Transverse colon (tissue), 4 donors: Measurements from ENCODE around the gene SCN1A. TPM values are rescaled to one million over a fixed set of nuclear protein-coding genes. Genes with fewer than 3 reads are reported as not detected.

ENCODE experiments used
- DNase-seq: peaks from one replicate; pipeline ENCODE4 v3.0.0-alpha.2; 2019
- H3K27ac ChIP-seq, 4 donors: fragments of 200-600 bp; sonication (generic); 2 replicates each; pipeline ENCODE4 v1.5.1; 2016 to 2018; ENCODE audit warnings: inconsistent platforms in 4 of 4
- H3K27me3 ChIP-seq: fragments of 200-600 bp; sonication (generic); 2 replicates; pipeline ENCODE4 v1.5.1; 2017; ENCODE audit warnings: inconsistent platforms
- H3K36me3 ChIP-seq, 4 donors: fragments of 200-600 bp; sonication (generic); 2 replicates each; pipeline ENCODE4 v1.5.1; 2017 to 2019; ENCODE audit warnings: inconsistent platforms in 4 of 4
- H3K4me1 ChIP-seq, 4 donors: fragments of 200-600 bp; sonication (generic); 2 replicates each; pipeline ENCODE4 v1.5.1; 2017 to 2020; ENCODE audit warnings: inconsistent platforms in 4 of 4
- H3K4me3 ChIP-seq, 4 donors: fragments of 200-600 bp; sonication (generic); 1 replicate in 1 of 4; 2 replicates in 3 of 4; pipeline versions ENCODE4 v1.5.1 to v1.6.1; 2017 to 2019; ENCODE audit warnings: inconsistent platforms in 4 of 4
- H3K9me3 ChIP-seq, 2 donors: fragments of 200-600 bp; sonication (generic); 2 replicates each; pipeline ENCODE4 v1.5.1; 2017 to 2019; ENCODE audit warnings: inconsistent platforms in 2 of 2
- EP300 ChIP-seq: sonication (generic); formaldehyde crosslinking; IDR thresholded peaks from one replicate; pipeline ENCODE4 v1.6.1; 2017; ENCODE audit warnings: antibody characterized with exemption, low read depth
- POLR2A ChIP-seq: fragments of 450-650 bp; IDR thresholded peaks from one replicate; pipeline ENCODE4 v1.6.1; 2016; ENCODE audit warnings: antibody characterized with exemption, mild to moderate bottlenecking, moderate library complexity
- POLR2AphosphoS5 ChIP-seq, 3 donors: sonication (generic); formaldehyde crosslinking; IDR thresholded peaks; one replicate each; pipeline ENCODE4 v1.6.1; 2016; ENCODE audit warnings: antibody characterized with exemption in 3 of 3
- WGBS, 2 donors: methylation state at CpG; one replicate each; pipeline ENCODE4 v1.1.5; 2018; ENCODE audit warnings: low coverage in 1 of 2; 5-methylcytosine and 5-hydroxymethylcytosine counted together
- in situ Hi-C, 4 donors: fragments of 200-750 bp; cut with MboI; loops; one replicate each; pipeline versions ENCODE4 v1.15.0 to v1.15.1; 2017; ENCODE audit warnings: low sequenced_read_pairs in 3 of 4, low pct_ligation_motif_present in 1 of 4, low pct_unique_long_range_greater_than_20kb in 1 of 4
- intact Hi-C: fragments of 100-400 bp; cut with DNase I; formaldehyde crosslinking; loops from one replicate; pipeline ENCODE4 v1.15.1; 2023; ENCODE audit warnings: low total_unique reads
- total RNA-seq, 4 donors: library from RNA; depleted of rRNA; stranded (reverse); fragments of >200 nt; gene quantifications; one replicate each; pipeline ENCODE4 v1.1.0, GENCODE V29; 2016
- TF ChIP-seq, protein P1 (sequence below), 5 experiments: fragments of 200-600 bp in 3 of 5; fragments of 450-650 bp in 2 of 5; sonication (generic) in 3 of 5; IDR thresholded peaks; 1 replicate in 2 of 5; 2 replicates in 3 of 5; pipeline ENCODE4 v1.5.1; 2016 to 2017; ENCODE audit warnings: antibody characterized with exemption in 5 of 5, inconsistent platforms in 3 of 5, mild to moderate bottlenecking in 2 of 5, moderate library complexity in 1 of 5

The SCN1A gene
- total RNA-seq, 4 donors from 2014 or later, result not detected

DNA sequence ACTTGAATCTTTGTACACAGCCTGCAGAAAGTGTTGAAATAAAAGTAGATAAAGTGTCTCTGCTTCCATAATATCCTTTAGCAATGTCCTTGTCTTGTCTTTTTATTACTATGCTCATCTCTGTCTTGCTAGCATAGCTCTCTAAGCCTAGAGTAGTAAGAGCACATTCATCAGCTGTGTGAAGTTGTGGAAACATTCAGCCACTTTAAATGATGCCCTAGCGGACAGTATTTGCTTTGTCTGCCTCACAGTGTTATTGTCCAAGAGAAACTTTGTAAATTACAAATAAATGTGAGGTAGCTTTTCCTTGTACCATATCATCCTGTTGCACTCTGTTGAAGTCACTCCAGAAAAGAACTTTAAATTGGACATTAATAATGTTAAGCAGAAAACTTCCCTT is 113.9 kb downstream of the SCN1A start:
- in situ Hi-C loops (no loop called here), intact Hi-C loops (no loop called here)

DNA sequence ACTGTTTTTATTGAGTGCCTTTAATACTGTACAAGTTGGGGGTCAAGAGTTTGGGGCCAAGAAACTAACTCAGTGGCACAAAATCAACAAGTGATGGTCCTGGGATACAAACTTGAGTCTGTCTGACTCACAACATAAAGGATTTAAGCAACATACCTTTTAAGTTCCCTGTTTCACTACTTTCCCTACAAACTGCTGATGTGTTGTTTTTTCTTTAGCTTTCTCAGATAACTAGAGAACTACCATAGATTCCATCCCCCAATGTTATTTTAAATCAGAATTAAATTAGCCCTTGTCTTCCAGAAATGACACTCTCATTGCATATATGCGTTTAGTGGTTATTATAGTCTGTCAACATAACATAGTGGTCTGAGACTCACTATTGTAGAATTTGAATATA is 116.2 kb downstream of the SCN1A start:
- Histone ChIP-seq H3K27me3 (no peaks in the 10 kb centered on the region), H3K4me1 (no peaks in the 10 kb centered on the region), H3K36me3 (no peaks in the 10 kb centered on the region), H3K9me3 (no peaks in the 10 kb centered on the region), H3K4me3 (no peak overlapping the region), H3K27ac (no peak overlapping the region)
- TF ChIP-seq EP300, result no peak
- TF ChIP-seq, protein P1, sequence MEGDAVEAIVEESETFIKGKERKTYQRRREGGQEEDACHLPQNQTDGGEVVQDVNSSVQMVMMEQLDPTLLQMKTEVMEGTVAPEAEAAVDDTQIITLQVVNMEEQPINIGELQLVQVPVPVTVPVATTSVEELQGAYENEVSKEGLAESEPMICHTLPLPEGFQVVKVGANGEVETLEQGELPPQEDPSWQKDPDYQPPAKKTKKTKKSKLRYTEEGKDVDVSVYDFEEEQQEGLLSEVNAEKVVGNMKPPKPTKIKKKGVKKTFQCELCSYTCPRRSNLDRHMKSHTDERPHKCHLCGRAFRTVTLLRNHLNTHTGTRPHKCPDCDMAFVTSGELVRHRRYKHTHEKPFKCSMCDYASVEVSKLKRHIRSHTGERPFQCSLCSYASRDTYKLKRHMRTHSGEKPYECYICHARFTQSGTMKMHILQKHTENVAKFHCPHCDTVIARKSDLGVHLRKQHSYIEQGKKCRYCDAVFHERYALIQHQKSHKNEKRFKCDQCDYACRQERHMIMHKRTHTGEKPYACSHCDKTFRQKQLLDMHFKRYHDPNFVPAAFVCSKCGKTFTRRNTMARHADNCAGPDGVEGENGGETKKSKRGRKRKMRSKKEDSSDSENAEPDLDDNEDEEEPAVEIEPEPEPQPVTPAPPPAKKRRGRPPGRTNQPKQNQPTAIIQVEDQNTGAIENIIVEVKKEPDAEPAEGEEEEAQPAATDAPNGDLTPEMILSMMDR (IDR thresholded peaks at IDR 0.05), result no peak
- TF ChIP-seq POLR2AphosphoS5 (IDR thresholded peaks at IDR 0.05), result no peak
- TF ChIP-seq POLR2A, result no peak
- 55 to 62% methylated on average over 1 of the region's 1 CpG for WGBS, 2 donors
- in situ Hi-C loops, result no loop called here
- intact Hi-C loops, result no loop called here
- DNase-seq, result no peak

More for the DNA sequence above, 113.9 kb downstream of the SCN1A start:
- WGBS, 2 donors, result 41 to 75% methylated on average over 1 of the region's 1 CpG
- no peak for DNase-seq
- Histone ChIP-seq H3K9me3 (no peaks in the 10 kb centered on the region), H3K36me3 (no peaks in the 10 kb centered on the region), H3K27ac (no peak overlapping the region), H3K4me3 (no peak overlapping the region), H3K4me1 (no peaks in the 10 kb centered on the region), H3K27me3 (no peaks in the 10 kb centered on the region)
- no peak for TF ChIP-seq POLR2AphosphoS5 (IDR thresholded peaks at IDR 0.05)
- no peak for TF ChIP-seq EP300
- TF ChIP-seq POLR2A, result no peak
- TF ChIP-seq, protein P1 (IDR thresholded peaks at IDR 0.05), result no peak

DNA sequence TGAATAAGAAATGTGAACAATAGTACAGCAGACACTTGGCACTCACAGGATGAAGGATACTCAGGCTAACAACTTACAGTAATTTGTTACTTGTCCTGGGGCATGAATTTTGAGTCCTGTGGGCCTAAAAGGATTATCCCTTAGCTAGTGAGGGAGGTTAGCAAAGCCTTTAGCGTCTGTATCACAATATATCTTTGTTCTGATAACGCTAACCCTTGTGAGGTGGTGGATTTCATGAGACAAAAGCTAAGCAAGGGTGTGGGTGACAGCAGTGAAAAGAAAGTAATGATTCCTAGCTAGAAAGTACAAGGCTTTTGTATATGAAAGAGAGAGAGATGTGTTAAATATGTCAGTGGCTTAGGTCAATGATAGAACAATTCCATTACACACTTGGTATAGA is 127.4 kb downstream of the SCN1A start:
- H3K27me3 ChIP-seq, result no peaks in the 10 kb centered on the region
- no peak overlapping the region for H3K4me3 ChIP-seq
- in situ Hi-C loops (no loop called here), intact Hi-C loops (no loop called here)
- no peak for TF ChIP-seq POLR2A
- TF ChIP-seq, protein P1 (IDR thresholded peaks at IDR 0.05), result no peak
- TF ChIP-seq EP300, result no peak
- TF ChIP-seq POLR2AphosphoS5 (IDR thresholded peaks at IDR 0.05), result no peak
- no peak for DNase-seq
- no peaks in the 10 kb centered on the region for H3K4me1 ChIP-seq
- H3K36me3 ChIP-seq, result no peaks in the 10 kb centered on the region
- H3K27ac ChIP-seq, result no peak overlapping the region
- H3K9me3 ChIP-seq, result no peaks in the 10 kb centered on the region
- 78 to 84% methylated on average over 2 of the region's 2 CpGs for WGBS, 2 donors

GRCh38 chr2:165990846-165991245 is 137.0 kb downstream of the SCN1A start:
- no peak for DNase-seq

More at GRCh38 chr2:165990846-165991245, 137.0 kb downstream of the SCN1A start:
- H3K9me3 ChIP-seq, result no peaks in the 10 kb centered on the region
- no peaks in the 10 kb centered on the region for H3K36me3 ChIP-seq
- intact Hi-C loops (no loop called here), in situ Hi-C loops (no loop called here)
- no peak overlapping the region for H3K4me3 ChIP-seq
- no peaks in the 10 kb centered on the region for H3K27me3 ChIP-seq
- no peaks in the 10 kb centered on the region for H3K4me1 ChIP-seq
- TF ChIP-seq EP300 (no peak), POLR2AphosphoS5 (IDR thresholded peaks at IDR 0.05) (no peak), POLR2A (no peak)
- TF ChIP-seq, protein P1 (IDR thresholded peaks at IDR 0.05), result no peak
- no peak overlapping the region for H3K27ac ChIP-seq
